RWPE1 (cell line): ENCODE results near the gene PPIB.

Source experiments
- CTCF ChIA-PET: fragments of 350-600 bp; sonication (Branson Sonifier 250); formaldehyde crosslinking; extraction: SDS; loops from one replicate; lab custom pipeline; 2021; lab: Yijun Ruan, JAX
- POLR2A ChIA-PET: fragments of 400-600 bp; formaldehyde crosslinking; extraction: SDS; loops from one replicate; lab custom pipeline; 2020; ENCODE audit warnings: antibody characterized with exemption; ENCODE audit not compliant: low non-redundant PET; lab: Yijun Ruan, JAX
- DNase-seq: peaks from one replicate; pipeline ENCODE4 v3.0.0; 2012; ENCODE audit warnings: low spot score
- H3K27ac ChIP-seq: fragments of 450-650 bp; 2 replicates; pipeline ENCODE4 v1.5.1; 2017
- CTCF ChIP-seq: fragments of 450-650 bp; conservative IDR thresholded peaks from 2 replicates; pipeline ENCODE4 v1.5.1; 2017; ENCODE audit warnings: low read depth, mild to moderate bottlenecking

Gene PPIB

DNA sequence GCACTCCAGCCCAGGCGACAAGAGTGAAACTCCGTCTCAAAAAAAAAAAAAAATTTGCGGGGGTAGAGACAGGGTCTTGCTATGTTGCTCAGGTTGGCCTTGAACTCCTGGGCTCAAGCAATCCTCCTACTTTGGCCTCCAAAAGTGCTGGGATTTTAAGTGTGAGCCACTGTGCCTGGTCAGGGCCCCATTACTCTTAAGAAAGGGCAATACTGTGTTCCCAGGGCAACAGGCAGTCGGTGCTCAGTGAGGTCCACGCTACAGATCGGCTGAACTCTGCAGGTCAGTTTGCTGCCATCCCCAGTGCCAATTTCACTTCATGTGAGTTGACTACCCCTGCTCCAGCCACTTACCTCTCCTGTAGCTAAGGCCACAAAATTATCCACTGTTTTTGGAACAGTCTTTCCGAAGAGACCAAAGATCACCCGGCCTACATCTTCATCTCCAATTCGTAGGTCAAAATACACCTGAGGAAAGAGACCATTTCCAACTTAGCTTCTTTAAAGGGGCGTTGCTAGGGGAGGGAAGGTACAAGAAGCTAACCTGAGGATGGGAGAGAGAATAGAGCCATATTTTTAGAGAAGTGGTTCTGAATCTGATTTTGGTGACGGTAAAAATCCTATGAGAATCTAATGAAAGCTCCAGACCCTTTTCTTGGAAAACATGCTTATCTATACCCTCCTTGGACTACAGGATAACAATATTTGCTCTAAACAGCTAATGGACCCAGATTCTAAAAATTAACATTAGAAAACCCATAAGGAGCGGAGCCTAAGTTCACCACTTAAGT, 939 bp downstream of the PPIB start:
- no peak for DNase-seq
- ChIA-PET POLR2A (interaction anchor here (0.6 to 1.2 kb wide), 2 partner anchors 9 to 268 kb away, joined by 3 to 4 read pairs; no protein-coding TSS in a partner anchor), CTCF (no interaction called here)
- peak overlapping the region; percentile 84 for H3K27ac ChIP-seq
- TF ChIP-seq CTCF = no peak

DNA sequence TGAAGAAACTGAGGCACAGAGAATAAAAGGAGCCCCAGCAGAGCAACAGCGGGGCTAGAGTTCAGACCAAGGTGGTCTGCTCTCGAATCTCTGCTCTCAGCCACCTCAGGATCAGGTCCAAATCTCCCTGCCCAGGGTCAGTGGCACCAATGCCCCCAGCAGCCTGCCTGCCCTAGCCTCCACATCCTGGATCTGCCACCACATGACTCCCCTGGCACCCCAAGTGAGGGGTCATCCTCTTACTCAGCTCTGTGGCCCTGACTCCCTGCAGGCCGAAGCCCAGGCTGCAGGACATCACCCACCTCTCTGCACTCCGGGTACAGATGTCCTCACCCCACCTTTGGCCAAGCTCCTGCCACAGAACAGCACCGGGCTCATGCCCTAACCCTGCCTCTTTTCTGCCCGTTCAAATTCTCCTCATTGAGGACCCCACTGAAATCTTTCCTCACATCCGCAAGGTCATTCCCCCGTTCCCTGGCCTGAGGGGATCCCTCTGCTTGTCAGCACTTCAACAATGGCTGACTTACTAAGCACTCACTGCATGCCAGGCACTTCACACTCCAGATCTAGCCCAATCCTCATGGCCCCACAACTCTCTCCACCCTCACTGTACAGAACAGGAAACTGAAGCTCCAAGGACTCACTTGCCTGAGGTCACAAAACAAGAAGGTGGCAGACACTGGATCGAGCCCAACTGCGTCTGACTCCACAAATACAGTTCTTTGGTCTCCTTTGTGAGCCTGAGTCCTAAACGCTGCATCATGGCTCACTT, 4.3 kb downstream of the PPIB start:
- POLR2A ChIA-PET = no interaction called here
- no peak for TF ChIP-seq CTCF
- H3K27ac ChIP-seq = peak overlapping the region; percentile 36
- CTCF ChIA-PET = no interaction called here
- no peak for DNase-seq

DNA sequence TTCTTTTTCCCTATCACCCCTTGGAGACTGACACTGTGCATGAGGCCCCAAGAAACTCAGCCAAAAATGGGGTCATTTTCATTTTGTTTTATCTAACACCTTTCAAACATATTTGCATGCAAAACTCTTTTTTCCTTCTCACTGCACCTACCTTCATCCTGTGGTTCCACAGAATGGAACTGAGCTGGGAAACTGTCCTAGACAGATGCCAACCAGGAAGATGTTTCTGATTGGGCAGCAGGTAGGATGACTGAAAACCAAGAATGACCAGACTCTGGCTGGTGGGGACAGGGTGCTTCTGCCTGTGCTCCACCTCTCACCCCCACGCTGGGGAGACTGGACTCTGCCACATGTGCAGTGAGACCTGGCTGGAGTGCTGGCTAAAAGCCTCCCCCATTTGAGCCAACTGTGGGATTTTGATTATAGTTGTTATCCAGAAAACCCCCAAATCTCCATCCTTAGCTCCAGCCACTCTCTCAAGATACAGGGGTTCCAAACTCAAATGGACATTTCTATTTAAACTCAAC, 5.2 kb downstream of the PPIB start:
- DNase-seq = no peak
- peak overlapping the region; percentile 77 for H3K27ac ChIP-seq
- POLR2A ChIA-PET = no interaction called here
- CTCF ChIA-PET = interaction anchor here (0.8 kb wide), 1 partner anchor 12 kb away, joined by 3 read pairs; no protein-coding TSS in a partner anchor
- no peak for TF ChIP-seq CTCF

- TF ChIP-seq CTCF = no peak
- H3K27ac ChIP-seq = peak overlapping the region; percentile 77
- POLR2A ChIA-PET = no interaction called here
- CTCF ChIA-PET = no interaction called here
- no peak for DNase-seq
Observed at GRCh38 chr15:64156652-64157331, 6.0 kb downstream of the PPIB start.

- ChIA-PET POLR2A (interaction anchor here (0.7 kb wide), 2 partner anchors 10 to 392 kb away, joined by 8 to 9 read pairs; no protein-coding TSS in a partner anchor), CTCF (interaction anchor here (0.7 kb wide), 1 partner anchor 1029 kb away, joined by 3 read pairs; no protein-coding TSS in a partner anchor)
- TF ChIP-seq CTCF = no peak
- DNase-seq = no peak
- H3K27ac ChIP-seq = peak overlapping the region; percentile 77
Observed at GRCh38 chr15:64155802-64156651, 6.8 kb downstream of the PPIB start.
